Brain pericyte (primary cell): ENCODE data around the gene USP17L27.
"Not testable (repeated sequence)": the region's sequence is repeated elsewhere in the genome, so short reads cannot be mapped to it uniquely, and the experiment has no call there.

ENCODE experiments used
- DNase-seq: peaks from one replicate; pipeline ENCODE4 v3.0.0-alpha.2; 2012; ENCODE audit warnings: low read depth, low spot score

The USP17L27 gene

GRCh38 chr4:9343848-9344247 is at the start of gene USP17L27:
TSS of gene USP17L27 (plus strand) at chr4:9344148. CDS start at chr4:9344148, 0 bp downstream.
- DNase-seq = not testable (repeated sequence)

GRCh38 chr4:9324191-9324590 is 19.8 kb upstream of the USP17L27 start:
- DNase-seq = not testable (repeated sequence)

GRCh38 chr4:9324865-9325264 is 19.1 kb upstream of the USP17L27 start, which contains the start of gene USP17L24:
TSS of gene USP17L24 (plus strand) at chr4:9325165. CDS start at chr4:9325165, 0 bp downstream.
- not testable (repeated sequence) for DNase-seq

- DNase-seq = not testable (repeated sequence)
Measured at GRCh38 chr4:9329611-9330010, 14.3 kb upstream of the USP17L27 start, which contains the start of gene USP17L25. TSS of gene USP17L25 (plus strand) at chr4:9329911. CDS start at chr4:9329911, 0 bp downstream.

- not testable (repeated sequence) for DNase-seq
Measured at GRCh38 chr4:9334358-9334757, 9.6 kb upstream of the USP17L27 start, which contains the start of gene USP17L26. TSS of gene USP17L26 (plus strand) at chr4:9334658. CDS start at chr4:9334658, 0 bp downstream.

GRCh38 chr4:9339103-9339502 is 4.8 kb upstream of the USP17L27 start, which contains the start of gene USP17L5:
TSS of gene USP17L5 (plus strand) at chr4:9339403. CDS start at chr4:9339403, 0 bp downstream.
- DNase-seq = not testable (repeated sequence)

GRCh38 chr4:9348593-9348992 is 4.6 kb downstream of the USP17L27 start, which contains the start of gene USP17L28:
TSS of gene USP17L28 (plus strand) at chr4:9348893. CDS start at chr4:9348893, 0 bp downstream.
- DNase-seq = not testable (repeated sequence)

- not testable (repeated sequence) for DNase-seq
Measured at GRCh38 chr4:9350866-9351265, 6.9 kb downstream of the USP17L27 start.

GRCh38 chr4:9353338-9353737 is 9.4 kb downstream of the USP17L27 start, which contains the start of gene USP17L29:
TSS of gene USP17L29 (plus strand) at chr4:9353638. CDS start at chr4:9353638, 0 bp downstream.
- DNase-seq = not testable (repeated sequence)

GRCh38 chr4:9362829-9363228 is 18.9 kb downstream of the USP17L27 start, which contains the start of gene USP17L30:
TSS of gene USP17L30 (plus strand) at chr4:9363129. CDS start at chr4:9363129, 0 bp downstream.
- DNase-seq = not testable (repeated sequence)

GRCh38 chr4:9379881-9380280 is 35.9 kb downstream of the USP17L27 start:
- DNase-seq = not testable (repeated sequence)

GRCh38 chr4:9381012-9381534 is 37.1 kb downstream of the USP17L27 start:
- DNase-seq = not testable (repeated sequence)

GRCh38 chr4:9384126-9384525 is 40.2 kb downstream of the USP17L27 start:
- DNase-seq = no peak

- not testable (repeated sequence) for DNase-seq
Measured at GRCh38 chr4:9389001-9389400, 45.1 kb downstream of the USP17L27 start.
